AG08395 (cell line): Measurements from ENCODE around the gene RECK.
A peak's percentile ranks its signal among the peaks of the same experiment; 100 is the strongest.
"Not testable (repeated sequence)": the region's sequence is repeated elsewhere in the genome, so short reads cannot be mapped to it uniquely, and the experiment has no call there.

Source experiments
- DNase-seq: peaks from one replicate; pipeline ENCODE4 v3.0.0; 2012; ENCODE audit warnings: mixed read lengths, low spot score

Gene RECK

DNA sequence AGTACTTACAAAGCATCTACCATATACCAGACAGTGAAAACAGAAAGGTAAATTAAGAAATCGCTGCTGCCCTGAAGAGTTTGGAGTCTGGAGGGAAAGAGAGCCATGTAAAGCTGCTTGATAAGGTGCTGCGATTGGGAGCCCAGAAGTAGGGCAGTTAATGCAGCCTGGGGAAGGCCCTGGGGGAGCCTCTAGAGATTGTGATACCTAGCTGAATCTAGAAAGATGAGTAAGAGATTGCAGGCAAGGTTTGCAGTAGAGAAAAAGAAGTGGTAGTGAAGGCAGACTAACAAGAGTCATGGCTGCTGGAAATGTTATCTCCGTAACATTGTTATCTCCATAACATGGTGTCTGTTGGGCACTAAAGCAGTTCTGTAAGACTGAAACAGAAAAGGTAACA is 75.8 kb downstream of the RECK start:
- DNase-seq = no peak

- DNase-seq = no peak
Observed at GRCh38 chr9:36113999-36114398, 77.3 kb downstream of the RECK start.

GRCh38 chr9:36116593-36116992 is 79.9 kb downstream of the RECK start:
- no peak for DNase-seq

DNA sequence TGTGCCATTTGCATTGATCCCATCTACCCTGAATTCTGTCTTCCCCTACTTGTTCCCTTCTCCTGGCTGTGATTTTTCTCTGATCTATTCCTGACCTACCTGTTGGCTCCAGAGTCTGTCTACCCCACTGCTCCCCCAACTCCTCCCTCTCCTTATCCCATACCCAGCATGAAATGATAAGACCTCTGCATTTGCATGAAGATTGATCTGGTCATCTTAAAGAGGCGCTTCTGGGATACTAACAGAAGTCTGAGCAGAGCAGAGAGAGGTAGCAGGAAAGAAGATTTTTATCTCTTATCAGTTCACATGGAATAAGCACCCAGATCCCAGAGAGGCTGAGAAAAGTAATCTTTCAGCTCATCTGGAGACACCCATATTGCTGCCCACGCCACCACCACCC is 81.5 kb downstream of the RECK start:
- DNase-seq = no peak

GRCh38 chr9:36118706-36119105 is 82.0 kb downstream of the RECK start:
- DNase-seq = no peak

- DNase-seq = no peak
Observed at GRCh38 chr9:36119476-36119875, 82.8 kb downstream of the RECK start.

GRCh38 chr9:36120705-36121104 is 84.0 kb downstream of the RECK start:
- no peak for DNase-seq

DNA sequence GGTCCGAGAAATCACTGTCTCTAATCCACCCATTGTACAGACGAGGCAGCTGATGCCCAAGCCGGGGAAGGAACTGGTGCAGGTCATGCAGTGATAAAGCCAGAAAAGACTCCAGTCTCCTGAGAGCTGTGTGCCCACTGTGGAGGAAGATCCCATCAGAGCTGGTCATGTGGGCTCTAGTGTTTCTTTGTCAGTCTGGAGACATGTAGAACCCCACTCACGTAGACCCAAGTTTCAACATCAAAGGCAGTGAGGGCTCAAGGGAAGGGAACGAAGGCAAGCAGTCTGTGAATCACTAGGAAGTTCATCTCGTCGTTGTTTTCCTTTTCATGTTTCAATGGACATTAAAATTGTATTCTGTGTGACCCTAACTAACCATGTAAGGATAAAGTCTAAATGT is 85.3 kb downstream of the RECK start:
- DNase-seq = no peak

- no peak for DNase-seq
Observed at GRCh38 chr9:36123515-36123914, 86.8 kb downstream of the RECK start.

GRCh38 chr9:36125062-36125855 is 88.5 kb downstream of the RECK start:
- DNase-seq = no peak

DNA sequence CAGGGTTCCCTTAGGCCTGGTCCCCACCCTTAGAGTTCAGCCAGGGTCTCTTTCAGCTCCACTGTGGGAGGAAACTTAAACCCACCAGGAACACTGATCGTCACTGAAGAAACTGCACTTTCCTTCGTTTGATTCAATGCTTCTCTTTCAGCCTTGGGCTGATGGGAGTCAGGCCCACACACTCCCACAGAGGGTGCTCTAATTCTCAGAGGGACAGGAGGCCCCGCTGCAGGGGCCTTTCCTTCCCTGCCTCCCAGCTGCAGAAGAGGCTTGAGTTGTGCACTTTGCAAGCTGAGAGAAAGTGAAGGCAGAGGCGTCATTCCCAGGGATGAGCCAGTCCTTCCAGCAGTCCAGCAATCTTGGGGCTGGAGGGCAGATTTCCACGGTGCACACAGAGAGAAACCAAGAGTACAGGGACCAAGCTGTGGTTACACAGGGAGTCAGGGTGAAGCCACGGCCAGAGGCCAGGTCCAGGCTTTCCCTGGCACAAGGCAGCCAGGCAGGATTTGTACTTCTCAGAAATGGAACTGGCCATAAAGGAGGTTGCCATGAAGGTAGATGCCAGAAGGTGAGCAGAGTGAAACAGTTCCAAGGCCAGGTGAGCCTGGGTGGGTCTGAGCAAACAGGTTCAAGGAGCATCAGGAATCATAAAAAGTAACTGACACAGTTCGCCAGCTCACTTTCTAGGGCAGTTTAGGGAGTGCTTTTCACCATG is 89.5 kb downstream of the RECK start:
- DNase-seq = no peak

DNA sequence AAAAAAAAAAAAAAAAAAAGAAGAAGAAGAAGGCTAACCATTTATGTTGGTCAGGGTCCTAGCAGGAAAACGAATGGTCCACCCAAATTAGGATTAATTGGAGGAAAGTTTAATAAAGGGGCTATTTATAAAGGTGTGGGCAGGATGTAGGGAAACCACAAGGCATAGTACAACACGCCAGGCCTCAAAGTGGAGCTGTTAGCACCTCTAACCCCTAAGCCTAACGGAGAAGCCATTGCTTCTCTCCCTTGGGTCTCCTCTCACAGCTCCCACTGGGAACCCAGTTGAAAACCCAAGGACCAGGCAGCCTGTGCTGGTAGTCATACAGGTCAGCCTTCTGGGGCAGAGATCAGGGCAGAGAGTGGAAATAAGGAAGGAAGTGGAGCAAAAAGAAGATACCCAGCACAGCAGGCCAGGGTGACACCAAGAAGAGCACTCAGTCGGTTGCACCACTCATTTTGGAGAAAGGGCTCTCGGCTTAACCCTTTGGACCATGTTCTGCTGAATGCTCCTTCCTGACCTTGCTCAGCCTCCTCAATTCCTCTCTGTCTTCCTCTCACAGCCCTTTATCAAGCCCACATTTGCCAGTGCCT is 91.0 kb downstream of the RECK start:
- no peak for DNase-seq

DNA sequence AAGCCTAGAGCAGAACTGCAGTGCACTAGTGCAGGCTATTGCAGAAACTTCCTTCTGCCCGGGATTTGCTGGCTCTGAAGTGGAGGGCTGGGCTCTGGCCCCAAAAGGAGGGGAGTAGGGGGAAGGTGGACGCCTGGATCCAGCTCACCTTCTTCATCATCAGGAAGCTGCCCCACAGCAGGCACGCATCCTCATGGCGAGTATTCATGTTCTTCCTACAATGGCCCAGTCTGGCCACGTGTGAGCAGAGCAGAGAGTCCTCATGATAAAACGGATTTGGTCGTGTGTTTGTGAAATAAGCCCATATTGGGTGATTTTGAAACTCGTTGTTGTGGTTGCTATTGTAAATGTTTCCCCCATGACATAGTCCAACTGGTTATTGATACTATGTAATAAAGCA is 91.6 kb downstream of the RECK start:
- DNase-seq = no peak

- no peak for DNase-seq
Observed at GRCh38 chr9:36129139-36129538, 92.4 kb downstream of the RECK start.

GRCh38 chr9:36131666-36132065 is 95.0 kb downstream of the RECK start:
- DNase-seq = not testable (repeated sequence)

DNA sequence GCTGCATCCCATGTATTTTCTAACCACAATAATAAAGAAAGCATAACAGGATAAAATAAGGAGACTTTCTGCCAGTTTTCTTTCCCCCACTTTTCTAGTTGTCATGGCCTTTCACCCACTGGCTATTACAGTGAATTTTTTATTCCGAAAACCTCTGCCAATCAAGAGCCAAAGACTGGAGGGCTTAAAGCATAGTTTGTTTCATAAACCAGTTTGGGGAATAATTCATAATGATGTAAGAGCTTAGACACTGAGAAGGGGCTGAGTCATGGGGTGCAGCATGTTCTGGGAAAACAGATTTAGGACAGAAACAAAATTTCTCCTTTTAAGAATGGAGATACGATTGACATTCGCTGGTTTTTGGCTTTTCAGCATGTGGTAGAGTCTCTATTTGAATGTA is 95.4 kb downstream of the RECK start:
- DNase-seq = peak; percentile 21

- DNase-seq = no peak
Observed at GRCh38 chr9:36134761-36135505, 98.2 kb downstream of the RECK start.

GRCh38 chr9:36135741-36136271 is 99.1 kb downstream of the RECK start:
- no peak for DNase-seq

GRCh38 chr9:36136272-36136893 is 99.7 kb downstream of the RECK start, which contains the start of gene GLIPR2:
Gene GLIPR2 (plus strand): TSS chr9:36136733. CDS start chr9:36136779, 46 bp downstream.
- peak; percentile 92 for DNase-seq

DNA sequence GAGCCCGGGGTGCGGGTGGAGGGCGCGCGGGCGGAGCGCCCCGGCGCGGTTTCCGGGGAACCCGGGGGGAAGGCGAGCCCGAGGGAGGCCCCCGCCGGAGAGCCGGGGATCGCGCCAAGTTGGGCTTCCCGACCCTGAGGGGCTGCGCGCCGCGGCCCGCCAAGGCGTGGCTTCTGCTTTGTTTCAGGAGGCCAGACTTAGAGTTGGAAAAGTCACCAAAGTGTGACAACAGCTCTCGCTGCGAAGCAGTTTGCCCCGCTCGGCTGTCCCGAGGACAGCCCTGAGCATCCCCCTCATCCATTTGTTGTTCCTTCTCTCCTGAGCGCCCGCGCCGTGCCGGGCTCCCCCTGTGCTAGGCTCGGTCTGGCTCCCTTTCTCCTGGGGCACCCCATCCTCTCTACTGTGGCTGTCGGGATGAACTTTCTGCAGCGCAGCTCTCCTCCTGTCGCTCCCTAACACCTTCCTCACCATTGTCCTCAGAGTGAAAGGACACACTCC is 100.2 kb downstream of the RECK start:
- no peak for DNase-seq

DNA sequence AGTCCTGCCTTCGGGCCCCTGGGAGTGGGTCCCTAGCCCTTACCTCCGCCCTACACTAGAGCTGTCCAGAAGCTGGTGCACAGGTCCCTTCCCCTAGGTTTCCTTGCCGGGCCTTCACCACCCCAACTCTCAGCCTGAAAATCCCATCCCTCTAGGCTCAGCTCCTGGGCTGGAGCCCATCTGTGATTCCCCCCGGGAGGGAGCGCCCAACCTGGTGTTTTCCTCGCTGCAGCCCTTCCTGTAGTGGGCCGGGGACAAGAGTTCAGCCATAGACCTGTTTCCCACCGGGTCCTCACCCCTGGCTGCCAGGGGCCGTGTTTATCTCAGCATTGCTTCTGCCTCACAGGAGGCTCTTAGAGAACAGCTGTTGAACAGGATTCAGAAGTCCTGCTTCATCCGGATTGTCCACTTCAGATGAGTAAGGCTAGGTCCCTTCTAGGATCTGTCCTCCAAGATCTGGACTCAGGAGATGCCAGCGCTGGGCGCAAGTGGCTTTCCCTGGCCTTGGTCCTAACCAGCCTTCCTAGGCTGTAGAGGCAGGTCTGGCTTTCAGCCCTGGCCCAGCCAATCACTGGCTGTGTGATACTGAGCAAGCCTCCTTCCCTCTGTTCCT is 100.8 kb downstream of the RECK start:
- DNase-seq = peak; percentile 61
